ENCODE results near the gene MYH3.
A peak's percentile ranks its signal among the peaks of the same experiment; 100 is the strongest.

Gene MYH3

DNA sequence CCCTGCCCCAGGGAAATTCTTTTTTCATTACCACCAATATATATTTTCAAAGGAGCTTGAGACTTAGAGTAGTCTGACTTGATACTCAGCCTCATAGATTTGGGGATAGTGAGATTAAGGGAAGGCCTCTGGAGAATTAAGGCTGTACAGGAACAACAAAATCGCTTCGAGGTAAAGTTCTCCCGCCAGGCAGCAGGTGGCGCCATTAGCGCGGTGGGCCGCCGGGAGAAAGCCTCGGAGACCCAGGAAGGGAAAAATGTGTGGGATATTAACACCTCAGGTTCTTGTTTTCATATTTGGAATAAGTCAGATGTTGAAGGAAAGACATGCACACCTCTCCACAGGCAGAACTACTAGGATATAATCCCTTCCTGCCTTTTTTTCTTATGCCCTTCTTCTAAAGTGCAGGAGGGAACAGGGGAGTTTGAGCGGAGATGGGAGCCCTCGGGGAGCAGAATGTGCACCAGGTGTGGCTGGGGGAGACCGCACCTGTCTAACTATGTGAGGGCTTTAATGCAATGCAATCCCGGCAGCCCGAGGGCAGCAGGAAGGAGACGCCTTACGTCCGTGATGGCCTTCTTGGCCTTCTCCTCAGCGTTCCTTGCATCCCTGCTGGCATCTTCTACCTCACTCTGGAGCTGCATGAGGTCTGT is 25.9 kb downstream of the MYH3 start:
- Histone ChIP-seq H3K79me2 (ENCODE audit: control insufficient read depth, low read length) (no peaks in the 10 kb centered on the region), H3K4me2 (ENCODE audit: low read length) (no peak overlapping the region), H3K4me1 (ENCODE audit: control insufficient read depth, low read length) (peaks cover 10% of the 10 kb centered on the region), H3K27ac (ENCODE audit: low read depth, low read length) (no peak overlapping the region), H3K4me3 (ENCODE audit: low read length) (no peak overlapping the region), H3F3A (ENCODE audit: control insufficient read depth, insufficient read depth) (no peaks in the 10 kb centered on the region), H3K27me3 (ENCODE audit: control insufficient read depth, low read length) (no peaks in the 10 kb centered on the region), H4K20me1 (ENCODE audit: control insufficient read depth, insufficient read depth, low read depth, low read length) (no peaks in the 10 kb centered on the region), H3K9me2 (replicated peaks; ENCODE audit: control insufficient read depth, low read length) (no peaks in the 10 kb centered on the region), H3K9me3 (ENCODE audit: control insufficient read depth, insufficient read depth, low read length) (no peaks in the 10 kb centered on the region), H3K36me3 (ENCODE audit: control insufficient read depth, low read length) (no peaks in the 10 kb centered on the region)
- TF ChIP-seq, protein P1, sequence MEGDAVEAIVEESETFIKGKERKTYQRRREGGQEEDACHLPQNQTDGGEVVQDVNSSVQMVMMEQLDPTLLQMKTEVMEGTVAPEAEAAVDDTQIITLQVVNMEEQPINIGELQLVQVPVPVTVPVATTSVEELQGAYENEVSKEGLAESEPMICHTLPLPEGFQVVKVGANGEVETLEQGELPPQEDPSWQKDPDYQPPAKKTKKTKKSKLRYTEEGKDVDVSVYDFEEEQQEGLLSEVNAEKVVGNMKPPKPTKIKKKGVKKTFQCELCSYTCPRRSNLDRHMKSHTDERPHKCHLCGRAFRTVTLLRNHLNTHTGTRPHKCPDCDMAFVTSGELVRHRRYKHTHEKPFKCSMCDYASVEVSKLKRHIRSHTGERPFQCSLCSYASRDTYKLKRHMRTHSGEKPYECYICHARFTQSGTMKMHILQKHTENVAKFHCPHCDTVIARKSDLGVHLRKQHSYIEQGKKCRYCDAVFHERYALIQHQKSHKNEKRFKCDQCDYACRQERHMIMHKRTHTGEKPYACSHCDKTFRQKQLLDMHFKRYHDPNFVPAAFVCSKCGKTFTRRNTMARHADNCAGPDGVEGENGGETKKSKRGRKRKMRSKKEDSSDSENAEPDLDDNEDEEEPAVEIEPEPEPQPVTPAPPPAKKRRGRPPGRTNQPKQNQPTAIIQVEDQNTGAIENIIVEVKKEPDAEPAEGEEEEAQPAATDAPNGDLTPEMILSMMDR (IDR thresholded peaks at IDR 0.05; ENCODE audit: low read depth, low read length, poor library complexity, severe bottlenecking), result peak; percentile 91
- no peak for TF ChIP-seq EZH2phosphoT487 (IDR thresholded peaks at IDR 0.05; ENCODE audit: borderline replicate concordance, low read length)

DNA sequence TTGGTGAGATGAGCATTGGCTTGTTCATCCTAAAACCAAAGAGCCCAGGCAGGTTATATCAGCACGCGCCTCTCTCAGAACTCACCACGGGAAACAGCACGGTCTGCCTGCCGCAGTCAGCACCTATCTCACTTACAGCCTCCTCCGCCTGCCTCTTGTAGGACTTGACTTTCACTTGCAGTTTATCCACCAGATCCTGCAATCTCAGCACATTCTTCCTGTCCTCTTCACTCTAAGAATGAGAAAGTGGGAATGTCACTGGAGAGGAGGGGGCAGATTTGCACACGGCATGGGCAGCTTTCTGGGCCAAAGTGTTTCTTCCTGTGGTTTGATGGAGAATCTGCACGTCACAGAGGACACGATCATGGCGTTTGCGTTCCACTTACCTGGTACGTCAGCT is 27.4 kb downstream of the MYH3 start:
- Histone ChIP-seq H3K27ac (ENCODE audit: low read depth, low read length) (no peak overlapping the region), H3K9me2 (replicated peaks; ENCODE audit: control insufficient read depth, low read length) (no peaks in the 10 kb centered on the region), H3K4me1 (ENCODE audit: control insufficient read depth, low read length) (peaks cover 10% of the 10 kb centered on the region), H3K4me2 (ENCODE audit: low read length) (no peak overlapping the region), H3K36me3 (ENCODE audit: control insufficient read depth, low read length) (no peaks in the 10 kb centered on the region), H3K9me3 (ENCODE audit: control insufficient read depth, insufficient read depth, low read length) (no peaks in the 10 kb centered on the region), H4K20me1 (ENCODE audit: control insufficient read depth, insufficient read depth, low read depth, low read length) (no peaks in the 10 kb centered on the region), H3K4me3 (ENCODE audit: low read length) (no peak overlapping the region), H3F3A (ENCODE audit: control insufficient read depth, insufficient read depth) (no peaks in the 10 kb centered on the region), H3K27me3 (ENCODE audit: control insufficient read depth, low read length) (no peaks in the 10 kb centered on the region), H3K79me2 (ENCODE audit: control insufficient read depth, low read length) (no peaks in the 10 kb centered on the region)
- TF ChIP-seq, protein P1 (IDR thresholded peaks at IDR 0.05; ENCODE audit: low read depth, low read length, poor library complexity, severe bottlenecking), result no peak
- no peak for TF ChIP-seq EZH2phosphoT487 (IDR thresholded peaks at IDR 0.05; ENCODE audit: borderline replicate concordance, low read length)

DNA sequence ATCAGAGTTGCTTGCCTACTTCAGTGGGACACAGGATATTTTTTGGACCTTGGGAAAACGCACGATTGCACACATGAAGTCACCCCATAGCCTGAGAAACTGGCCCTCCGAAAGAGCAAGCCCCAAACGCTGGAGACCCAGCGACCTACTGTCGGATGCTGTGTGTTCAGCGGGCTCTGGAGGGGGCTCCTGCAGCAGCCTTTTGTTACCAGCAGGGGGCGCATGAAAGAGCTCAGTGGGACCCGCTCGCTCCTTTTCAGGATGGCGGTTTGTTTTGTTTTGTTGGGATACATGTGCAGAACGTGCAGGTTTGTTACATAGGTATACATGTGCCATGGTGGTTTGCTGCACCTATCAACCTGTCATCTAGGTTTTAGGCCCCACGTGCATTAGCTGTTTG is 28.4 kb downstream of the MYH3 start:
- TF ChIP-seq EZH2phosphoT487 (IDR thresholded peaks at IDR 0.05; ENCODE audit: borderline replicate concordance, low read length), result no peak
- TF ChIP-seq, protein P1 (IDR thresholded peaks at IDR 0.05; ENCODE audit: low read depth, low read length, poor library complexity, severe bottlenecking), result peak; percentile 61
- Histone ChIP-seq H3K9me3 (ENCODE audit: control insufficient read depth, insufficient read depth, low read length) (no peaks in the 10 kb centered on the region), H3K27ac (ENCODE audit: low read depth, low read length) (no peak overlapping the region), H3K79me2 (ENCODE audit: control insufficient read depth, low read length) (no peaks in the 10 kb centered on the region), H3K9me2 (replicated peaks; ENCODE audit: control insufficient read depth, low read length) (no peaks in the 10 kb centered on the region), H3K4me3 (ENCODE audit: low read length) (no peak overlapping the region), H3K4me1 (ENCODE audit: control insufficient read depth, low read length) (peaks cover 6% of the 10 kb centered on the region), H3K27me3 (ENCODE audit: control insufficient read depth, low read length) (no peaks in the 10 kb centered on the region), H3F3A (ENCODE audit: control insufficient read depth, insufficient read depth) (no peaks in the 10 kb centered on the region), H3K4me2 (ENCODE audit: low read length) (no peak overlapping the region), H3K36me3 (ENCODE audit: control insufficient read depth, low read length) (no peaks in the 10 kb centered on the region), H4K20me1 (ENCODE audit: control insufficient read depth, insufficient read depth, low read depth, low read length) (no peaks in the 10 kb centered on the region)

Measured in DOHH2 (cell line).